Body of pancreas (tissue), 4 donors: ENCODE data around the gene NOS1.

Source experiments
- POLR2A ChIP-seq, 3 donors: fragments of 450-650 bp; IDR thresholded peaks; one replicate each; pipeline ENCODE4 v1.6.1; 2016; ENCODE audit warnings: antibody characterized with exemption in 3 of 3, mild to moderate bottlenecking in 2 of 3
- TF ChIP-seq, protein P1 (sequence below), 7 experiments: fragments of 450-650 bp in 4 of 7; fragments of 200-600 bp in 3 of 7; sonication (generic) in 3 of 7; IDR thresholded peaks; one replicate each; pipeline ENCODE4 v1.5.1; 2016 to 2019; ENCODE audit warnings: antibody characterized with exemption in 7 of 7

DNA sequence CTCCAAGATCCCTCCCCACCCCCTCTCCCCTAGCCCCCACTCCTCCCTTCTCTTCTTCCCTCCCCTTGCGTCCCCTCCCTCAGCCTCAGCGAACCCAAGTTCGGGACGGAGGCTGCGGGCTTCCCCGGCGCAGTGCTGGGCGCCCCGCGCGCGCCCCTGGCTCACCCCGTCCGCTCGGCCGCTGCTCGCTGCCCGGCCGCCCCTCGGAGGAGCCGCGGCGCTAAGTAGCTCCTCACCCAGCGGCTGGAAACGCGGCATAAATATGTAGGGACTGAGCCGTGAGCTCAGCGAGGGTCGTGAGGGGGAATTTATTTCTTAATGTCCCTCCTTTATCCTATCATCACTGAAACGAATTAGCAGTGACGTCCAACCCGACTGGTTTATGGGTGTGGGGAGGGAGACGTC lies at the start of gene NOS1:
- TF ChIP-seq, protein P1, sequence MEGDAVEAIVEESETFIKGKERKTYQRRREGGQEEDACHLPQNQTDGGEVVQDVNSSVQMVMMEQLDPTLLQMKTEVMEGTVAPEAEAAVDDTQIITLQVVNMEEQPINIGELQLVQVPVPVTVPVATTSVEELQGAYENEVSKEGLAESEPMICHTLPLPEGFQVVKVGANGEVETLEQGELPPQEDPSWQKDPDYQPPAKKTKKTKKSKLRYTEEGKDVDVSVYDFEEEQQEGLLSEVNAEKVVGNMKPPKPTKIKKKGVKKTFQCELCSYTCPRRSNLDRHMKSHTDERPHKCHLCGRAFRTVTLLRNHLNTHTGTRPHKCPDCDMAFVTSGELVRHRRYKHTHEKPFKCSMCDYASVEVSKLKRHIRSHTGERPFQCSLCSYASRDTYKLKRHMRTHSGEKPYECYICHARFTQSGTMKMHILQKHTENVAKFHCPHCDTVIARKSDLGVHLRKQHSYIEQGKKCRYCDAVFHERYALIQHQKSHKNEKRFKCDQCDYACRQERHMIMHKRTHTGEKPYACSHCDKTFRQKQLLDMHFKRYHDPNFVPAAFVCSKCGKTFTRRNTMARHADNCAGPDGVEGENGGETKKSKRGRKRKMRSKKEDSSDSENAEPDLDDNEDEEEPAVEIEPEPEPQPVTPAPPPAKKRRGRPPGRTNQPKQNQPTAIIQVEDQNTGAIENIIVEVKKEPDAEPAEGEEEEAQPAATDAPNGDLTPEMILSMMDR (IDR thresholded peaks at IDR 0.05), result no peak
- no peak for TF ChIP-seq POLR2A (IDR thresholded peaks at IDR 0.05)
